ENCODE measurements around the gene SPAG6.
"Not testable (repeated sequence)": the region's sequence is repeated elsewhere in the genome, so short reads cannot be mapped to it uniquely, and the experiment has no call there.

Gene SPAG6

GRCh38 chr10:22343731-22344130, 1.6 kb upstream of the SPAG6 start:
- DNase-seq, result no peak

DNA sequence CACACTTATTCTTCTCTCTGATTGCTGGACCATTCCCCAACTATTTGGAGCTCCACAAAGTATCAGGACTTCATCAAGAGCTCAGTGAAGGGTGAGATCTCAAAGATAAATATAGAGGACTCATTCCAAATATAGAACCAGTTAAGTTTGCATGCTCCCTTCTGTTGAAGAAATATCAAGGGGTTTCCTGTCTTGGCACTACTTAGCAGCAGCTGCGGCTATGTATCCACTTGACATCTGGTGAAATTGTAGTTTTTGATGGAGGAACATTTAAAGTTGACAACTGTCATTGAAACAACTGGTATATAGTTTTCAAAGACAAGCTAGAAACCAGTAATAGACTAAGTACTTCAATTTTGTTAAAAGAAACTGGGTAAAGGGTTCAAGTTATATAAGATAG, 1.0 kb upstream of the SPAG6 start:
- DNase-seq, result no peak

DNA sequence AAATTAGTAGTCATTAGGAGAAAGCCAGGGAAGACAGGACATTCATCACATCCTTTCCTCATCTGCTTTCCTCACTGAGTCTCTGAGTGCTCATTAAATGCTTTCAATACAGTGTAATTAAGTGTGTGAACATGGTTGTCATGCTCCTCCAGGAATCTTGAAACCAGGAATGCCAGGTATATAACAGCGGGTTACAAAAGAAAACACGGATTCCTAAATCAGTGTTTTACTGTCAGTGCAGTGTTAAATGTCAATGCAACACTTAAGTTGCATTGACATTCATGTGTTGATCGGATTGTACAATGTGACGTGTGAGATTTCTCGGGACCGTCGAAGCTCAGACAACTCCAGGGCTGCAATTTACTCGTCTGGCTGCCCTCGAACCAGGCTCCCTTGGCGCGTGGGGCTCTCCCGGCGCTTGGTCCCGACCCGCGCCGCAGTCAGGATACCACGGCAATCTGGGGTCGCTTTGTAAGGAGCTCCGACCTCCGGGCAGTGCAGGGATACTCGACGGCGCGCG, 455 bp upstream of the SPAG6 start:
- no peak for DNase-seq

DNA sequence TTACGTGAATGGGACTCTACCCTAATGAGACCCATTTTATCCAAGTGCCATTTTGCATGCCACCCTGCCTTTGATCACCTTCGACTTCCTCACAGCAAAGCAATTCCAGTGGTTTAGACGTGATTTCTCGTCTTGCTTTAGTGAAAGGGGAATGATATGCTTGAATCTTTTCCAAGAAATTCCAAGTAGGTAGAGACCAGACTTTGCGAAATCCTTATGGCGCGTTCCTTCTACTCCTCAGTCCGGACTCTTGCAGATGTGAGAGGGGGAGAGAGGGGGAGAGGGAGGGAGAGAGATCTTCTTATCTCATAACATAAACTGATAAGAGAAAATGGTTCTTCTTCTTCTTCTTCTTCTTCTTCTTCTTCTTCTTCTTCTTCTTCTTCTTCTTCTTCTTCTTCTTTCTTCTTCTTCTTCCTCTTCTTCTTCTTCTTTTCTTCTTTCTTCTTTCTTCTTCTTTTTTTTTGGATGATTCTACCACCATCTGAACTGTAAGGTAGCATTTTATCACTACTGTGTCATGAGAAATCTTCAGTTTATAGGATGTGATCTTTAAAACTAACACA, 883 bp downstream of the SPAG6 start:
- DNase-seq, result no peak

DNA sequence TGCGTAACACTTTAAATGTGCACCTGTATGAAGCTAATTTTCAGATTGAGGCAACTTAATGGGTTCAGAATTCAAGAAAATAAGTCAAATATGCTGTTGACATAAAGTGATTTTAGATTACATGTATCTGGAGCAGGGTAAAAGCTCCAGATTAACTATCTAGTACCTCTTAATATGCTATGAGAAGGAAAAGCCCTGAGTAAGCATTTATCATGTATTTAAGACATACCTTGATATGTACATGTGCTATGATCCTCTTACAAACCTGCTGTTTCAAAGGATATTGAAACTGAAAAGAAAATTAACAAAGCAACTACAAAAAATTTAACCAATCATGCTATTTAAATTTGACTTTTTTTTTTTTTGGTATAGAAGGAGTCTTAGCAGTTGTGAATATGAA, 4.5 kb downstream of the SPAG6 start:
- no peak for DNase-seq

- no peak for DNase-seq
These were observed 5.9 kb downstream of the SPAG6 start for GRCh38 chr10:22351131-22351703.

DNA sequence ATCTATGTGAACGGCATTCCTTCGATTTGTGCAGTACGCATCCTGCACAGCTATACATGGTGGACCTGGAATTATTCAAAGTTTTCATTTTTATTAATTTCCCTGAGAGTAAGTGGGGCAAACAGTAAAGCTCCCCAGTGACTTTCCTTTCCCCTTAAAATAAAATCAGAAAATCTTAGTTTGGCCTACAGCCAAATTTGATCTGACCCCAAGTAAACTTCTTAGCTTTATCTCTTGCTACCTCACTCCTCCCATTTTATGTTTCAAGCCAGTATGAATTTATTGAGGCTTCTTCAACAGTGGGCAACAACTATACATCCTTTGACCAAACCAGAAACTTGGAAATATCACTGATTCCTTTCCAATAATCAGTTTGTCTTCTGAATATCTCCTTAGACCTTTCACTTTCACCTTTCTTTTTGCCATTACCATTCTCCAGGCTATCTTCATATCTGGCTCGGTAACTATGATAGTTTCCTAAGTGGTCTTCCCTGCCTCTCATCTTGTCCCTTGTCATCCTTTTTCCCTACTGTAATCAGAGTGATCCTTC, 11.1 kb downstream of the SPAG6 start:
- DNase-seq, result no peak

GRCh38 chr10:22357770-22358169, 12.5 kb downstream of the SPAG6 start:
- not testable (repeated sequence) for DNase-seq

- DNase-seq, result no peak
These were observed 18.0 kb downstream of the SPAG6 start for GRCh38 chr10:22363305-22363704.

GRCh38 chr10:22364407-22365140, 19.3 kb downstream of the SPAG6 start:
- DNase-seq, result no peak

DNA sequence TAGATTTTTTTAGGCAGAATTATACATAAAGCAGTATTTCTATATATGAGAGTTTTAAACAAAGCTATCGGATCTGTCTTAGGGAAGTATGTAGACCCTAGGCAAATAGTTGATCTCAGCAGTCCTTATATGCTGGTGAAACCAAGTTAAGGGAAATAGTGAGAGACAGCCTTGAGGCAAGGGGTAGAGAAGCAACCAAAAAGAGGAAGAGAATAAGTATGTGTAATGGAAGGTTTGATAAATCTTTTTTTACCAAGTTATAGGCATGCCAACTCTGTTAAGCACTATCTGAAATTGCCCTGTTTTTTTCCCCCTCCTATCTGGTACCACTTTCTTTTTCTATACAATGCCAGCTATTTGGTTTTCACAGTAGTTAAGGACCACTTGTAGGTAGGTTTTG, 19.9 kb downstream of the SPAG6 start:
- DNase-seq, result peak; percentile 68

DNA sequence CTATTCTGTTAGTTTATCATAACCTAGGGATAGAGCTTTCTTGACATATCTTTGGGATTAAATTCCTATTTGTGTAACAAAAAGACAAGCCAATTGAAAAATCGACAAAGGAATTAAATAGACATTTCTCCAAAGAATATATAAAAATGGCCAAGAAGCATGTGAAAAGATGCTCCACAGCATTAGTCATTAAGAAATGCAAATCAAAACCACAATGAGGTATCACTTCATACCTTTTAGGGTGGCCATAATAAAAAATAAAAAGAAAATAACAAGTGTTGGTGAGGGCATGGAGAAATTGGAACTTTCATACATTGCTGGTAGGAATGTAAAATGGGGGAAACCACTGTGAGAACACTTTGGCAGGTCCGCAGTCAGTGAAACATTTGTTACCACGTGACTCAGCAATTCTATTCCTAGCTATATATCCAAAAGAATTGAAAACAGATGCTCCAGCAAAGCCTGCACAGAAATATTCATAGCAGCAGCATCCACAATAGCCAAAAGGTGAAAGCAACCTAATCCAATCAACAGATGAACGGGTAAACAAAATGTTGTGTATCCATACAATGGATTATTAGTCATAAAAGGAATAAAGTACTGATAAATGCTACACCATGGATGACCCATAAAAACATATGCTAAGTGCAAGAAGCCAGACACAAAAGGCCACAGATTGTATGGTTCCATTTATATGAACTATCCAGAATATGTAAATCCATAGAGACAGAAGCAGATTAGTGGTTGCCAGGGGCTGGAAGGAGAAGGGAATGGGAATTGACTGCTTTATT, 20.5 kb downstream of the SPAG6 start:
- DNase-seq, result no peak

DNA sequence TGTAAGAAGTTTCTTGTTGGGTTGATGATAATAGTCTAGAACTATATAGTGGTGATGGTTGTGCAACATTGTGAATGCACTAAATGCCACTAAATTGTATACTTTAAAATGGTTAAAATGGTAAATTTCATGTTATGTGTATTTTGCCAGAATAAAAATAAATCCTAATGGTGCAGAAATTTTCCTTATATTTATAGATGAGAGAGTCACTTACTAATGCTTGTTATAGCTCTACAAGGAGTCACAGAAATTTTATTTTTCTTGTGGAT, 21.1 kb downstream of the SPAG6 start:
- no peak for DNase-seq

DNA sequence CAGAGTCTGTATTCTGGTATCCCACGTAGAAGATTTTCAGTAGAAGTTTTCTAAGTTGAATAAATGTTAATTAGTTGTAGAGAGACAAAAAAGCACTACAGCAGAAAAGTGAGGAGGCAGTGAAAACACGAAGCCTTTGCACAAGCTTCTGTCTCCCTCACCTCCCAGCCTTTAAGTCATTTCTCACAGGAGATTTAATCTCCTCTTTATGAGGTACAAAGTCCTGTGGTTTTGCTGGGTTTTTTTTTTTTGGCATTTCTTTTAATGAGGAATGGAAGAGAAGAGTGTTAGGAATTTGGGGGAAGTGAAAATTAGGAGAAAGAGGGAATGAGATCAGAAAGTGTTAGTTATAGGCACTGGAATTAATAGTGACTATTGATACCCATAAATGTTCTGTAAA, 21.5 kb downstream of the SPAG6 start:
- DNase-seq, result no peak

DNA sequence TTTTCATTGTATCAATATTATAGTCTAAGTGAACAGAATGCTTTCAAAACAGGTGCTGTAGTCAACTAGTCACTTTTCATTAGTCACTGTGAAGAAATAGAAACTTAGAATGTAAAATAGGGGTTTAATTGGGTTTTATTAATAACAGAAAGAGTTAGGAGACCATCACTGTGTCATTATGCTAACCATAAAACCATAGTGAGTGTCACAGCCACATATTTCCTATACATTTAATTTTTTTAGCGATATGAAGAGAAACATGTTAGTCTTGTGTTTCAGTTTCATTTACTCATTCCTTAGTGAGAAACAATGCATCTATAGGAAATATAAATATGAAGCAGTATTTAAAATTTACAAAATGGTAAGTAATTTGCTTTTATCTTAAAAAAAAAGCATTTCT, 22.2 kb downstream of the SPAG6 start:
- no peak for DNase-seq

- no peak for DNase-seq
These were observed 23.1 kb downstream of the SPAG6 start for GRCh38 chr10:22368402-22368801.

- no peak for DNase-seq
These were observed 23.7 kb downstream of the SPAG6 start for GRCh38 chr10:22368981-22369380.

DNA sequence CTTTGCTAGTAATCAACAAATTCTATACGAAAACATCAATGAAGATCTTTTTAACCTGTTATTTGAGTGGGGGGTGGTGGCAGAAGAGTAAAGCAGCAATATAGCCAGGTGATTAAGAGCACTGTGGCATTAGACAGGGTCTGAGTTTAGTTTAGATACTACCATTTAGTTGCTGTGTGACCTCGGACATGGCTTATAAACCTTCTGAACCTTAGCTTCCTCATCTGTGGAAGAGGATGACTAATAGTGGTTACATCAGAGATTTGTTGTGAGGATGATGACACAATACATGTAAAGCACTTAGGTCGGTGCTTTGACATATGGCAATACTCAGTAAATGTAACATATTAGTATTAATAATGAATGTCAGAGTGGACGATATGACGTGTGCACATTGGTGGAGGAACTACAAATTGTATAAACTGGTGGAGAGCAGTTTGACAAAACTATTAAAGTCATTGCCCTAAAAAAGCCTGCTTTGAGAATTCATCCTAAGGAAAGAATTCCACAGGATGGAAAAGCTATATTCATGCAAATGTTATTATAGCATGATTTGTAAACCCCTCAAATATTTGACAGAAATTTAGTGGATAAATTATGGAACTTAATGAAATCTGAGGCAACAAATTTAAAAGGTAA, 24.3 kb downstream of the SPAG6 start:
- peak; percentile 90 for DNase-seq

DNA sequence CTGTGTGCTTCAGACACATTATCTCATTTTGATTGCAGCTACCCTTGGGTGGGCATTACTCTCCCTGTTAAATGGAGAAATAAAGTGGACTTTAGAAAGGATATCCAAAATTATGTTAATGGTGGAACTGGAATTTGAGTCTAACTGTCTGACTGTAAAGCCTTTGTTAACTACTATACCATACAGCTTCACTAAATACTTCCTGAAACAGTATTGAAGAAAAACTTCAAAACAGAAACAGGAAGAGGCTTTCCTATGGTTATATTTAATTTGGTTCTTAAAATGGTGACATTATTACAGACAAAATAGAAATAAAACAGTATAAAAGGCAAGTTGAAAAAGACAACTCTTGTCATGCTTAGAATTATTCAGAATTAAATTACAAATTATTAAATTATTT, 25.0 kb downstream of the SPAG6 start:
- DNase-seq, result no peak

DNA sequence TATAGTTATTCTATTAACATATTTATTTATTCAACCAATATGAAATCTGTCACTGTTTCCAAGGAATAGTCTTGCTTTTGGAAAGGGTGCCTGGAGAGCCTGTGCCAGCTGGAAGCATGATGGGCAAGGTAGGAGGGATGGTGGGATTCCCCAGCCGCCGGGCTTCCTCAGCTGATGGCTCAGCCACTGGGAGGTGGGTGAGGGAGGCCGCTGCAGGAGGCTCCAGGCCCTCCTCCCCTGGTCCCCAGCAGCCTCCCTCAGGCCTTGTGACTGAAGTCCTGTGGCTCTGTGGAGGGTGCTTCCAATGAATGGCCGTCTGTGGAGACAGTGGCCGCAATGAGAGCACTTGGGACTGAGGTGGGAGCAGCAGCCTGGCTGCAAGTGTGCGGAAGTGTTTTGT, 27.0 kb downstream of the SPAG6 start:
- DNase-seq, result no peak

DNA sequence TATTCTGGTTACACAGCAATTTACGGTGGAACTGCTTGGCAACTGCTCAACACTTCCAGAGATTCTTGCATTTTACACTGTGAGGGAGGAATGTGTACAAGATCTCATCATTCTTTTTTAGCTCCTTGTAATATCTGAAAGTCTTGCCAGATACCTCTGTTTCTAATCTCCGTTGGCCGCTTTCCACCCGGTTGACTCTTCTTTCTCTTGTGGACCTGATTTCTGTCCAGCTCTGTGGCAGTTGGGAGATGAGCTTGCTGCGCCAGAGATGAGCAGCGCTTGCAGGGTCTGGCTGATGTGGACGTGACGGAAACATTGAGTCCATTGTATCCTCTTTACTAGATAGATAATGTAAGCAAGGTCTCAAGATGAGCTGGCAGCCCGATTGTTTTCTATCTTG, 27.6 kb downstream of the SPAG6 start:
- DNase-seq, result no peak

DNA sequence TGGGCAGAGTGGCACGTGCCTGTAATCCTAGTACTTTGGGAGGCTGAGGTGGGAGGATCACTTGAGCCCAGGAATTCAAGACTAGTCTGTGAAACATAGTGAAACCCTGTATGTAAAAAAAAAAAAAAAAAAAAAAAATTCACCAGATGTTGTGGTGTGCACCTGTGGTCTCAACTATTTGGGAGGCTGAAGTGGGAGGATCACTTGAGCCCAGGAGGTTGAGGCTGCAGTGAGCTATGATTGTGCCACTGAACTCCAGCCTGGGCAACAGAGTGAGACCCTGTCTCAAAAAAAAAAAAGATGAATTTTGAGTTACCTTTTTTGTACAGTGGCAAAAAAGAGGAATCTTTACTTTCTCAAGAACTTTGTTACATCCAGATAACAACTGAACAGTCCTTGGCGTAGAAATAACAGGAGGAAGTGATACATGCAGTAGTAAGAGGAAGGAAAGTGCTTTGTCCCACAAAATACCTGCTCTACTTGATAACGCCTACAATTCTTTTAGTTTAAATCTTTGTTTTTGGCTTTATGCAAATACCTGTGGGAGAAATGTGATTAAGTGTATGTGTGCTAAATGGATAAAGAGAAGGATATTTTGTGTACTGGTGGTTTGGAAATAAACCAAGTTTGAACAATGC, 29.3 kb downstream of the SPAG6 start:
- DNase-seq, result no peak

DNA sequence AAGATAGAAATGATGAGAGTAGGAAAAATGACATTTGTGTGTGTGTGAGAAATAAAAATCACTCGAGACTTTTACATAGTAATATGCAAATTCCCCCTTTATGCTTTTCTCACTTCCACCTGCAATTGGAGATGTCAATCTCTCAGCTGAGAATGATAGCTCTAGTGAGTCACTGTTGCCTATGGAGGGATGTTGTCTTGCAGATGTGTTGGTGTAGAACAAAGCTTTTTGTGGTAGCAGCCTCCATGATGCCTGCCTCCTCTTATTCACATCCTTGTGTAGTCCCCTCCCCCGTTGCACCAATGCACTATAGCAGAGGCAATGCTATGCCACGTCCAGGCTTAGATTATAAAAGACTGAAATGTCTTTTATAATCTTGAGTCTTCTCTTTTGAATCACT, 33.8 kb downstream of the SPAG6 start:
- no peak for DNase-seq
